Measurements from ENCODE around the gene ITGA6. TPM values are rescaled to one million over a fixed set of nuclear protein-coding genes. Genes with fewer than 3 reads are reported as not detected.

The ITGA6 gene
- total RNA-seq, 4 donors from 2014 or later: 254 to 586 (median 471) TPM

GRCh38 chr2:172426635-172427255 is 641 bp upstream of the ITGA6 start:
- H3K9me3 ChIP-seq: no peaks in the 10 kb centered on the region
- H3K36me3 ChIP-seq: no peaks in the 10 kb centered on the region
- peaks cover 0 to 34% (median 4%) of the 10 kb centered on the region in 4 donors for H3K4me1 ChIP-seq
- DNase-seq (ENCODE audit: low spot score in 2 of 2): no peak
- peak overlapping the region; percentile 59 to 91 (median 68) for H3K4me3 ChIP-seq
- H3K27me3 ChIP-seq: no peaks in the 10 kb centered on the region
- TF ChIP-seq POLR2A (IDR thresholded peaks at IDR 0.05) (no peak), EP300 (IDR thresholded peaks at IDR 0.05) (no peak), CTCF (IDR thresholded peaks at IDR 0.05) (no peak)
- peak overlapping the region; percentile 86 to 93 (median 91) for H3K27ac ChIP-seq
- WGBS, 2 donors: 53 to 62% methylated on average over 17 of the region's 17 CpGs

- no peaks in the 10 kb centered on the region for H3K27me3 ChIP-seq
- TF ChIP-seq POLR2A (IDR thresholded peaks at IDR 0.05) (no peak), CTCF (IDR thresholded peaks at IDR 0.05) (peak in 2 of 5 experiments; percentile 3 to 11), EP300 (IDR thresholded peaks at IDR 0.05) (no peak)
- DNase-seq (ENCODE audit: low spot score in 2 of 2): peak; percentile 15 to 26
- no peaks in the 10 kb centered on the region for H3K36me3 ChIP-seq
- peak overlapping the region; percentile 59 to 91 (median 68) for H3K4me3 ChIP-seq
- peaks cover 0 to 45% (median 9%) of the 10 kb centered on the region in 4 donors for H3K4me1 ChIP-seq
- no peaks in the 10 kb centered on the region for H3K9me3 ChIP-seq
- WGBS, 2 donors: 1 to 3% methylated on average over 36 to 63 of the region's 63 CpGs
- peak overlapping the region; percentile 86 to 93 (median 91) for H3K27ac ChIP-seq
These were observed 825 bp downstream of the ITGA6 start for GRCh38 chr2:172427990-172428831.

GRCh38 chr2:172428832-172429210 is 1.4 kb downstream of the ITGA6 start:
- Histone ChIP-seq H3K4me3 (peak overlapping the region; percentile 59 to 91 (median 68)), H3K27ac (peak overlapping the region; percentile 86 to 93 (median 91)), H3K9me3 (no peaks in the 10 kb centered on the region), H3K4me1 (peaks cover 0 to 50% (median 9%) of the 10 kb centered on the region in 4 donors), H3K36me3 (no peaks in the 10 kb centered on the region), H3K27me3 (no peaks in the 10 kb centered on the region)
- TF ChIP-seq EP300 (IDR thresholded peaks at IDR 0.05): no peak
- no peak for TF ChIP-seq CTCF (IDR thresholded peaks at IDR 0.05)
- no peak for TF ChIP-seq POLR2A (IDR thresholded peaks at IDR 0.05)
- 9 to 22% methylated on average over 9 of the region's 9 CpGs for WGBS, 2 donors
- no peak for DNase-seq (ENCODE audit: low spot score in 2 of 2)

GRCh38 chr2:172429301-172429968 is 2.0 kb downstream of the ITGA6 start:
- 14 to 20% methylated on average over 9 of the region's 9 CpGs for WGBS, 2 donors

GRCh38 chr2:172430027-172430426 is 2.6 kb downstream of the ITGA6 start:
- no peak for TF ChIP-seq EP300 (IDR thresholded peaks at IDR 0.05)
- TF ChIP-seq CTCF (IDR thresholded peaks at IDR 0.05): no peak
- TF ChIP-seq POLR2A (IDR thresholded peaks at IDR 0.05): no peak
- no peak for DNase-seq (ENCODE audit: low spot score in 2 of 2)
- Histone ChIP-seq H3K27ac (peak overlapping the region in 3 of 4 donors; percentile 86 to 93 (median 89)), H3K4me1 (peaks cover 0 to 61% (median 9%) of the 10 kb centered on the region in 4 donors), H3K36me3 (no peaks in the 10 kb centered on the region), H3K27me3 (no peaks in the 10 kb centered on the region), H3K9me3 (no peaks in the 10 kb centered on the region), H3K4me3 (peak overlapping the region; percentile 59 to 91 (median 68))
- 19 to 42% methylated on average over 1 of the region's 1 CpG for WGBS, 2 donors

More at GRCh38 chr2:172429301-172429968, 2.0 kb downstream of the ITGA6 start:
- peak overlapping the region; percentile 86 to 93 (median 91) for H3K27ac ChIP-seq
- no peaks in the 10 kb centered on the region for H3K36me3 ChIP-seq
- no peaks in the 10 kb centered on the region for H3K9me3 ChIP-seq
- TF ChIP-seq POLR2A (IDR thresholded peaks at IDR 0.05): no peak
- TF ChIP-seq EP300 (IDR thresholded peaks at IDR 0.05): peak in 1 of 2 donors; percentile 13
- H3K4me1 ChIP-seq: peaks cover 0 to 55% (median 9%) of the 10 kb centered on the region in 4 donors
- DNase-seq (ENCODE audit: low spot score in 2 of 2): no peak
- peak overlapping the region; percentile 59 to 91 (median 68) for H3K4me3 ChIP-seq
- no peaks in the 10 kb centered on the region for H3K27me3 ChIP-seq
